ENCODE measurements around the gene WASF2.
"Not testable (repeated sequence)": the region's sequence is repeated elsewhere in the genome, so short reads cannot be mapped to it uniquely, and the experiment has no call there.

WASF2 gene

DNA sequence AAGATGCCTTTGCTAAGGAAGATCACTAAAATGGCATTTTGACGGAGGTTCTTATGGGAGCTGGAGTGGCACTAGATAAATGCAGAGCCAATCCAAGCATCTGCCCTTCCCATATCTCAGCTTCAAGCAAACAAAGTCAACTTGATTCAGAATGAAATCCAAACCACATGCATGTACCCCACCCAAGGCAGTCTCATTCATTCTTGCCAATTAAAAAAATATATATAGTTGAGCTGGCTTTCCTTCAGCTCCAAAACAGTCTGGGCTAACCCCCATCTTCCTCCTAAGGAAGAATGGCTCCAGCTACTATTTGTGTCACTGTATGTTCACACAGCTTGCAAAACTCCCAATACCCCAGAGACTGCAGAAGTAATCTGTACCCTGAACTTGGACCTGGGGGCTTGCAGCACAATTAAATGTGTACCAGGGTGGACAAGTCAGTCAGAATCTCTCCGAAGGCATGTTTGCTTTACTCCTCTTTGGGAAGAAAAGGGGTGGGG is 62.1 kb downstream of the WASF2 start:
- DNase-seq (ENCODE audit: low read depth in 1 of 2, low spot score in 1 of 2): no peak

DNA sequence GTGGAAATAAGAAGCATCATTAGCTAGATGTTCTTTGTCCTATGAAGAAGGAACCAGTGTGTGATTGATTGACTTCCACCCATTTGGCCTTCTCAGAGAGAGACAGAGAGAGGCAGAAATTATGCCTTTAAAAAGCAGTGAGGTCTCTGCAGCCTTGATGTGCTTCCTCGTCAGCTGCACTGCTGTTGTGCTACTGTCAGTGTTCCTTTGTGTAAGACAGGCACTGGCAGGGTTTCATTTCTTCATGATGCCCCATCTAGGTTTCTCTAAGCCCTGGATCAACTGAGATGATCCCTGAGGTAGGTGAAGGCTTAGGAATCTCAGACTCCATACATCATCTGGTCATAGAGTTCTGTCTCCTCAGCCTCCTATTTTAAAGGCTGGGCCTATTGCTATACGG is 62.6 kb downstream of the WASF2 start:
- no peak for DNase-seq (ENCODE audit: low read depth in 1 of 2, low spot score in 1 of 2)

- DNase-seq (ENCODE audit: low read depth in 1 of 2, low spot score in 1 of 2): no peak
These were observed 66.3 kb downstream of the WASF2 start for GRCh38 chr1:27423709-27424108.

- no peak for DNase-seq (ENCODE audit: low read depth in 1 of 2, low spot score in 1 of 2)
These were observed 71.4 kb downstream of the WASF2 start for GRCh38 chr1:27418326-27419185.

DNA sequence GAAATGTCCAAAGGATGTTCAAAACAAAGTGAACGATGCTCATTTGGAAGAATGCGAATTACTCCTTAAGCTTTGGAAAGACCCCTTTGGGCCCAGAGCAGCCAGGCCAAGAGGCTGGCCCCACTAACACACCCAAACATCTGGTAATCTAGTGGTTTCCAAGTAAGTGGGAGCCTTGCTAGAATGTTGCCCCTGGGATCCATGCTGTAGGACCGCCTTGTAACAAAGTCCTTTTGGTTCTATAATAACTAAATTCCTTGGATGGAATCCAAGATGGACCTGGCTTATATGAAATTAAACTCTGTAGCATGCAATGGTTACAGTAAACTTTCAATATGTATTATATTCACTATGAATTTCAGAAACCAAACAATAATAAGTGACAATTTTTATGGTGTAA is 72.3 kb downstream of the WASF2 start:
- no peak for DNase-seq (ENCODE audit: low read depth in 1 of 2, low spot score in 1 of 2)

GRCh38 chr1:27416387-27417111 is 73.4 kb downstream of the WASF2 start:
- no peak for DNase-seq (ENCODE audit: low read depth in 1 of 2, low spot score in 1 of 2)

DNA sequence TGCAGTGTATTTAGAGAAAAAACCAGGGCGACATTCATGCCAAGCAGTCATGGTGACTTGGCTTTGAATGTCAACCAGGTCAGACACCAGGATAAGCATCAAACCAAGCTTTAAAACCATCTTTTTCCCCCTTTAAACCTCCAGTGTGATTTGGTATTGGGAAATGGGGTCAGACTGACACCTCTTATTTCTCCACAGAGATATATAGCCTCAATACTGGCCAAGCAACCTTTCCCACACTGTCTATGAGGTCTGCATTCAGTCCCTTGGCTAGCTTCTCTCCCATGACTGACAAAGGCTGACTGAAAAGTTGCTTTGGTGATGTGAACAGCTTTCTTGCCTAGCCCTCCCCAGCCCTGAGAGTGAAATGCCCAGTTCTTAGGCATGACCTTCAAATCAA is 75.9 kb downstream of the WASF2 start:
- DNase-seq (ENCODE audit: low read depth in 1 of 2, low spot score in 1 of 2): no peak

GRCh38 chr1:27413004-27413403 is 77.0 kb downstream of the WASF2 start:
- DNase-seq (ENCODE audit: low read depth in 1 of 2, low spot score in 1 of 2): no peak

DNA sequence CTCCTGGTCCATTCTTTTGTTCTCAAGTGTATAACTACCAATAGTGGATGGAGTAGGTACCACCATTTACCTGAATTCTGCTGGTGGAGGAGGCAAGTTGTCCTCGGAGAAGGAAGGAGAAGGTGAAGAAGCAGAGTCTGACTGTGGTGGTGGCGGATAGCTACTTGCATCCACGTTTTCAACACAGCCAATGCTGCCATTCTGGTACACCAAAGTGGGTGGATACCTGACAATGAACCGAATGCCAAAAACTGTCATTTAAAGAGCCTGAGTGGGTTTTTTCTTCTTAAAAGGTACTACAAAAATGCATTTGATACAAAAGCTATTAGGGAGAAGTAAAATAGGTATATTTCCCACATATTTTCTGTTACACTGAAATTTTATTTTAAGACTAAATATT is 77.5 kb downstream of the WASF2 start:
- no peak for DNase-seq (ENCODE audit: low read depth in 1 of 2, low spot score in 1 of 2)

DNA sequence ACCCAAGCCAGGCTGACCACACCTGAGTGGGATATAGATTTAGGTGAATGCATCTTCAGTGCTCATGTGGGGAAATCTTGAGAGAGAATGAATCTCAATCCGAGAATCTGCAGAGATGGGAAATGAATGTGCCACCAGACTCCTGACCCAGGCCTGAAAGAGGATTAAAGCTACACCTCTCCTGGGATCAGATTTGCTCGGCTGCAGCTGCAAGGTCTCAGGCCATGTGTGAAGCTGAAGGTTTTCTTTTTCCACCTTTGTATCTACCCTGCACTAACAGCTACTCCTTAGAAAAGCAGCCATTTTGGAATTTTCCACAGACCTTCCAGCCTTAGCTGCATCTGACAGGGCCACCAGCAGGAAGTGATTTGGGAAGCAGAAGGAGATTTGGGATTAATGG is 79.3 kb downstream of the WASF2 start:
- no peak for DNase-seq (ENCODE audit: low read depth in 1 of 2, low spot score in 1 of 2)

- DNase-seq (ENCODE audit: low read depth in 1 of 2, low spot score in 1 of 2): no peak
These were observed 80.3 kb downstream of the WASF2 start for GRCh38 chr1:27409669-27410068.

GRCh38 chr1:27408151-27408550 is 81.8 kb downstream of the WASF2 start:
- no peak for DNase-seq (ENCODE audit: low read depth in 1 of 2, low spot score in 1 of 2)

DNA sequence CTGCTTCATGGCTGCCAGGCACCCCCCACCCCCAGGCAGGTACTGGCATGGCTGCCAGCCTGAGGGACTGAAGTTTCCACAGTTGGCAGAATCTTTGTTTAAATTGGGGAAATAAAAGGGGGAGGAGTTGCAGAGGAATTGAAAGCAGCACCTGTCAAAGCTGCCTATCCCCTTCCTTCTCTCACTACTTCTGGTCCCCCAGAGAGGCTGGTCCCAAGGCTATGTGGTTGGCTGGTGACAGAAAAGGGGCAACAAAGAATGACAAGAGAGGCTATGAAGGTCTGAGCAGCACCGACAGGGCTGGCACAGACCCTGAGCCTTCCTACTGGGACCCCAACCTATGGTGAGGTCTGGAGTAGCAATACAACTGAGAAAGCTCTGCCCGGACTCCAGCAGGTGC is 83.2 kb downstream of the WASF2 start:
- DNase-seq (ENCODE audit: low read depth in 1 of 2, low spot score in 1 of 2): not testable (repeated sequence)

DNA sequence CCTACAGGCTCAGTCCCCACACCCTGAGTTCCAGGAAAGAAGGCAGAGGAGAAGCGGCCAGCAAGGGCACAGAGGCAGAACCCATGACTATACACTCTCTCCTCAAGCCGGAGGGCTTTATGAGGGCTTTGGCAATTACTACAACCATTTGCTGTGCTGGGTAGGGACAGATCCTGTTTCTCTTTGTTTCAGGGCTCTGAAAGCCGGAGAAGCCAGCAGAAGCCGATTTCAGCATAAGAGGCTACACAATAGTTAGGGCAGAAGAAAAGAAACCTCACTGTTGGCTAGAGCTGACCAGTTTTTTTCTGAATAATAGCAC is 83.6 kb downstream of the WASF2 start:
- no peak for DNase-seq (ENCODE audit: low read depth in 1 of 2, low spot score in 1 of 2)

GRCh38 chr1:27405598-27406361 is 84.2 kb downstream of the WASF2 start:
- DNase-seq (ENCODE audit: low read depth in 1 of 2, low spot score in 1 of 2): not testable (repeated sequence)

DNA sequence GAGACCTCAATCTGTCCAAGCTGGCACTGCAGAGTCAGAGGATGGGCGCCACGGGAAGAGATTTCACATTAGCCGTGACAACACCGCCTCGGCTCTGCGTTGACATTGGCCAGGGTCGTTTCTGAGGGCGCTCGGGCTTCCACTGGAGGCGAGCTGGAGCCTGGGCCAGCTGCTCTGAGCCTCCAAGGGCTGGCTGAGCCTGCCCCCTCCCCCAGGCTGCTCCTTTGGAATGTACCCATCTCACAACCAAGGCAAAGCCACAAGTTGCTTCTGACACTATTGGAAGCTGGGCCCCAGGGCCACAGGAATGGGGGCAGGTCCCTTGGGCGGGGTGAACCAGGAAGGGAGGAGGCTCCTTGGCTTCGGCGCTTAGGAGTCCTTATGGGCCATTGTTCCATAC is 84.9 kb downstream of the WASF2 start:
- no peak for DNase-seq (ENCODE audit: low read depth in 1 of 2, low spot score in 1 of 2)

DNA sequence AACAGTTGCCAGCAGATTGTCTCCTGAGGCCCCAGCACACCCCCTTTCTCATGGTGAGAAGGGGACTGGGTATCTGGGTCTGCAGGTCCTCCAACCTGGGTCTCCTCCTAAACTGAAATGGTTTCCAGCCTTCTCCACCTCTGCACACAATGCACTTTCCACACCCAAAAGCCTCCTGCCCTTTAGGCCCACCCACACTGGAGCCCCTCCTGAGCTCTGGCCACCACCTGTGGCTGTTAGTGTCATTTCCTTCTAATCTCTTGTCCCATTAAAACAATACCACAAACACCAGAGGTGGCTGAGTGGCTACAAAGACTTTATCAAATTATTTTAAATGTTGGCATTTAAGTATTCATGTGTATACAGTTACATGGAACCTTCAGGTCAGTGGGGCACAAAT is 86.0 kb downstream of the WASF2 start:
- DNase-seq (ENCODE audit: low read depth in 1 of 2, low spot score in 1 of 2): no peak

DNA sequence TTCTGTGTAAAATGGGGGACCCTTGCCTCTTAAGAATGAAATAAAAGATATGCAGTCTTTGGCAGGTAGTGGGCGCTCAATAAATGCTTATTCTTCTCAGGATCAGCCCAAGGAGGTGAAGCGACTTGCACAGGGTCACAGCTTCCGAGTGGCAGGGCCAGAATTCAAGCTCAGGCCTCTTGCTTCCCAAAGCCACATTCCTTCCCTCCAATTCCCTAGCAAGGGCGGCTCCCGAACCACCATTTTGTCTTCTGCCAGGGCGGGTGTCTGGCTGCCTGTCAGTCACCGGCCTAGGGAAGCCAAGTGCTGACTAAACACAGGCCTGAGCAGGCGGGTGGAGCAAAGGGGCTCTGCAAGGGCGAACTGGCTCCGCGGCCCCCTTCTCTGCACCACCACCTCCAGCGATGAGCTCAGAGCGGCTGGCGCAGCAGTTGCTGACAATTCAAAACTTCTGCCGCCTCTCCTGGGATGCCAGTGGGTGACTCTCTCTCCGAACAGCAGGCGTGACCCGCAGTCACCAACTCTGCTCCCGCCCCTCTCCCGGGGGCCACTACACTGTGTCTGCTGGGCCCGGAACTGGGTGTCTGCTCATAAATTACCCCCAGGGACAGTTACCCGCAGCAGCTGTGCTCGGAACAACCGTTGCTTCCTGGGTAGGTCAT is 86.8 kb downstream of the WASF2 start:
- no peak for DNase-seq (ENCODE audit: low read depth in 1 of 2, low spot score in 1 of 2)

- no peak for DNase-seq (ENCODE audit: low read depth in 1 of 2, low spot score in 1 of 2)
These were observed 87.6 kb downstream of the WASF2 start for GRCh38 chr1:27402349-27402754.

- no peak for DNase-seq (ENCODE audit: low read depth in 1 of 2, low spot score in 1 of 2)
These were observed 89.0 kb downstream of the WASF2 start for GRCh38 chr1:27400963-27401341.
